ENCODE measurements around the gene POLD3.
"Not testable (repeated sequence)": the region's sequence is repeated elsewhere in the genome, so short reads cannot be mapped to it uniquely, and the experiment has no call there.

Gene POLD3

DNA sequence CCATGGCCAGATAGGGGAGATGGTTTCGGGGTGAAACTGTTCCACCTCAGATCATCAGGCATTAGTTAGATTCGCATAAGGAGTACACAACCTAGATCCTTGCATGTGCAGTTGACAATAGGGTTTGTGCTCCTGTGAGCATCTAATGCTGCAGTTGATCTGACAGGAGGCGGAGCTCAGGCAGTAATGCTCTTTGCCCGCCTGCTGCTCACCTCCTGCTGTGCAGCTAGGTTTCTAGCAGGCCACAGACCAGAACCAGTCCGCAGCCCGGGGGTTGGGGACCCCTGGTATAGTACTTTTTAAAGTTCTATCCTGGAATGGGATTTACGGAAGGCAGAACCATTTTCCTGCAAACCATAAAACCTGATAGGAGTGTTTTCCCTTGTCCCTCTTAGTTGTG, 54.6 kb downstream of the POLD3 start:
- H3K27ac ChIP-seq, result no peak overlapping the region
- TF ChIP-seq ZFX (IDR thresholded peaks at IDR 0.05), result no peak
- TF ChIP-seq, protein P1, sequence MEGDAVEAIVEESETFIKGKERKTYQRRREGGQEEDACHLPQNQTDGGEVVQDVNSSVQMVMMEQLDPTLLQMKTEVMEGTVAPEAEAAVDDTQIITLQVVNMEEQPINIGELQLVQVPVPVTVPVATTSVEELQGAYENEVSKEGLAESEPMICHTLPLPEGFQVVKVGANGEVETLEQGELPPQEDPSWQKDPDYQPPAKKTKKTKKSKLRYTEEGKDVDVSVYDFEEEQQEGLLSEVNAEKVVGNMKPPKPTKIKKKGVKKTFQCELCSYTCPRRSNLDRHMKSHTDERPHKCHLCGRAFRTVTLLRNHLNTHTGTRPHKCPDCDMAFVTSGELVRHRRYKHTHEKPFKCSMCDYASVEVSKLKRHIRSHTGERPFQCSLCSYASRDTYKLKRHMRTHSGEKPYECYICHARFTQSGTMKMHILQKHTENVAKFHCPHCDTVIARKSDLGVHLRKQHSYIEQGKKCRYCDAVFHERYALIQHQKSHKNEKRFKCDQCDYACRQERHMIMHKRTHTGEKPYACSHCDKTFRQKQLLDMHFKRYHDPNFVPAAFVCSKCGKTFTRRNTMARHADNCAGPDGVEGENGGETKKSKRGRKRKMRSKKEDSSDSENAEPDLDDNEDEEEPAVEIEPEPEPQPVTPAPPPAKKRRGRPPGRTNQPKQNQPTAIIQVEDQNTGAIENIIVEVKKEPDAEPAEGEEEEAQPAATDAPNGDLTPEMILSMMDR (conservative IDR thresholded peaks at IDR 0.05), result no peak

DNA sequence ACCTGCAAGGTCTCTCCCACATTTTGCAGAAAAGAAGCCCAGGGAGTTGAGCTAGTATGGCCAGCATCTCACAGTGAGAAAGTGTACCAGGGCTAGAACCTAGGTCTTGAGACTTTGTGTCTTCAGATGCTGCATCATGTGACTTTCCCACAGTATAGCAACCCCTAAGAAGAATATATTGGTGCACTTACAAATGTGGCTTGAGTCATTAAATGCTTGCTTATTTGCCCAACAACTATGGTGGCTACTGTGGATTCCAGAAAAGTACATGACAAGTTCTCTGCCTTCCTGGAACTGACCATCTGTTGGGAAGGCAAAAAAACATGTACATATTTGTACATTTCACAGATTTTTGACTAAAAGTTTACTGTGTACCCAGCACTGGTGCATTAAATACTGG, 55.0 kb downstream of the POLD3 start:
- no peak overlapping the region for H3K27ac ChIP-seq
- no peak for TF ChIP-seq ZFX (IDR thresholded peaks at IDR 0.05)
- TF ChIP-seq, protein P1 (conservative IDR thresholded peaks at IDR 0.05), result no peak

DNA sequence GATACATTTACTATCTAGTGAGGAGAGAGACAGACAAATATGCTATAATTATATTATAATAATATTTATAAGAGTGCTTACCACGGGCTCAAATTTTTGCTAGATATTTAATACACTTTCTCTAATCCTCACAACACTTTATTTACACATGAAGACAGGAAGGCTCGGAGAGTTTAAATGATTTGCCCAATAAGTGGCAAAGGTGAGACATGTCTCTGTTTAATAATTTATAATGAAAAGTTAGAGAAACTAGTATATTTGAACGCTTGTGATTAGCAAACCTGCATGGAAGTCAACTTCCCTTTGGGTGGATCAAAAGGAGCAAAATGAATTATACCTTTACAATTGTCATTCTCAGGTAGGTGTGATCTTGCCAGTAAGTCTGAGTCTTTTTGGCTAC, 55.4 kb downstream of the POLD3 start:
- no peak overlapping the region for H3K27ac ChIP-seq
- TF ChIP-seq ZFX (IDR thresholded peaks at IDR 0.05), result no peak
- TF ChIP-seq, protein P1 (conservative IDR thresholded peaks at IDR 0.05), result no peak

DNA sequence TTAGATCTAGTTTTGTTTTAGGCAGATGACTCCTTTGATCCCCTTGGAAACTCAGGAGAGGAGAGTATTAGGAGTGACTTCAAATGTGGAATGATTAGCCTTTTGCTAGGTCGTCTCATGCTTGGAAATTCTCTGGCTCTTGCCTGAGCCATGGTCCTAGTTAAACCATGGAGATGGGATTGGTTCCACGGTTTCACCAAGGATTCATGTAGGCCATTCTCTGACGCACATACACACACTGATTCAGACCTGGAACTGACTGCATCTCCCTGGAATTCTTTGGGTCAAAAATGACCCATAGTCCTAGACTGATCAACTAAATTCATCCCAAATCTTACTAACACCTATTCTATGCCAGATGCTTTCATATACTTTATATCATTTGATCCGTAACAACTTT, 56.5 kb downstream of the POLD3 start:
- TF ChIP-seq, protein P1 (conservative IDR thresholded peaks at IDR 0.05), result no peak
- TF ChIP-seq ZFX (IDR thresholded peaks at IDR 0.05), result no peak
- no peak overlapping the region for H3K27ac ChIP-seq

DNA sequence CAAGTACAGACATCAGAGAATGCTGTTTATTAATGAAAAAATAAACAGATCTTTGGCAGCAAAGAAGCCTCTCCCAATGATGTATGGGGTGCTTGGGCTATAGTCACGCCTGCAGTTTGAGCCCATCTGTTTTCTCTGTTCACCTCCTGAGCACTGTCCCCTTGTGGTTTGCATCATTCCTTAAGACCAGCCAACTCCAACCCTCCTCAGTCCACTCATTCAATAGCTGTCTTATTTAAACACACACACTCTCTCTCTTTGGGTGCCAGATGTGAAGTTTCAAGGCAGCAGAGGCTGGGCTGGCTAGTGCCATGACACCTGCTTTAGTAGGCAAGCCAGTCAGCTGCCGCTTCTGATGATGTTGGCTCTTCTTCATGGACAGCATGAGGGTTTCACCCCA, 58.1 kb downstream of the POLD3 start:
- H3K27ac ChIP-seq, result no peak overlapping the region
- TF ChIP-seq ZFX (IDR thresholded peaks at IDR 0.05), result no peak
- TF ChIP-seq, protein P1 (conservative IDR thresholded peaks at IDR 0.05), result no peak

DNA sequence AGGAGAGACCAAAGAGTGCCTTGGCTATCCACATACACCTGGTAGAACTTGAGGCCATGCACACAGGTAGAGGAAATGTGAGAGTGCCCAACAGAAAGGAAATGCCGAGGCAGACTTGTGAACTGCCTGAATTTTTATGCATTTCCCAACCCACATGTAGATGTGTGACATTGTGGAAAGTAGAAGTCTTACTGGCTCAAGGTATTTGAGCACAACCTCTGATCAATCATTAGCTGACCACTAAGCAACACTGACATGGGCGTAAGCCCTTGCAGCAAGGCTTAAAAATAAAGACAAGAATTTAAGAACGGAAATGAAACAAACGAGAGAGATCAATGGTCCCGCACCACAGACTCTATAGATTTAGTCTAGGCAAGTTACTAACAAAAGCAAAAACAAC, 62.6 kb downstream of the POLD3 start:
- H3K27ac ChIP-seq, result no peak overlapping the region
- TF ChIP-seq ZFX (IDR thresholded peaks at IDR 0.05), result no peak
- TF ChIP-seq, protein P1 (conservative IDR thresholded peaks at IDR 0.05), result no peak

DNA sequence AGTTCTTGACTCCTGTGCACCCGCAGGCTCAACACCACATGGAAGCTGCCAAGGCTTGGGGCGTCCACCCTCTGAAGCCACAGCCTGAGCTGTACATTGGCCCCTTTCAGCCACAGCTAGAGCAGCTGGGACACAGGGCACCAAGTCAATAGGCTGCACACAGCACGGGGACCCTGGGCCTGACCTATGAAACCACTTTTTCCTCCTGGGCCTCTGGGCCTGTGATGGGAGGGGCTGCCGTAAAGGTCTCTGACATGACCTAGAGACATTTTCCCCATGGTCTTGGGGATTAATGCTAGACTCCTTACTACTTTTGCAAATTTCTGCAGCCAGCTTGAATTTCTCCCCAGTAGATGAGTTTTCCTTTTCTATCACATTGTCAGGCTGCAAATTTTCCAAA, 66.7 kb downstream of the POLD3 start:
- H3K27ac ChIP-seq, result not testable (repeated sequence)

DNA sequence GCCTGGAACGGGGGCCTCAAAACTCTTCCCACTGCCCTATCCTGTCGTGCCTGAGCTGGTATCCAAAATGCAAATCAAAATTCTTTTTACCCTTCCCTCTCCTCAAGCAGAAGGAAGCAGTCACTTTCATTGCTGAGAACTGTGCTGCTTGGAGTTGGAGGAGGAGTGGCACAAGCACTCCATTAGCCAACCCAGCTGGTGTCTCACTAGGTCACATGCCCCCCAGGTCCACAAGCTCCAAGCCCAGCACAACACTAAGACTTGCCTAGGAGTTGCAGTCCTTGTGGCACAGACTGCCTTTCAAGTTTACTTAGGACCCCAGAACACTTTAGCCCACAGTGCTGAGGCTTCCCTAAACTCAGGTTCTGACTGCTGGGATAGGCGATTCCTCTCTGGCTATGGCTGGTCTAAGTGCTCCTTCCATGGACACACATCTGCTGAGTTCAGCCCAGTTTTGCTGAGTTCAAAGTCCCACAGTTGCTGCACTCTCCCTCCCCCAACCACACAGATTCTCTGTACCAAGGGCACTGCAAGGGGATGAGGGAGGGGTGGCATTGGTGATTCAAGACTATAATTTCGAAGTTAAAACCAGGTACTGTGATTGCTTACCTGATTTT, 70.2 kb downstream of the POLD3 start:
- TF ChIP-seq ZFX (IDR thresholded peaks at IDR 0.05), result no peak
- TF ChIP-seq, protein P1 (conservative IDR thresholded peaks at IDR 0.05), result no peak
- H3K27ac ChIP-seq, result no peak overlapping the region; the same call in 1 of the 2 replicates

Data from C4-2B (cell line).